ENCODE measurements around the gene SPTLC1. TPM values are rescaled to one million over a fixed set of nuclear protein-coding genes. Genes with fewer than 3 reads are reported as not detected.

The SPTLC1 gene
- total and polyA plus RNA-seq, 5 experiments from 2014 or later: 36.0 to 58.2 (median 41.4) TPM

- Mint-ChIP-seq H3K9me3 (peaks cover 5 to 43% (median 32%) of the 10 kb centered on the region in 9 donors), H3K4me3 (no peak overlapping the region), H3K36me3 (peaks cover 51 to 94% (median 64%) of the 10 kb centered on the region in 3 donors), H3K4me1 (peaks cover 5 to 14% (median 7%) of the 10 kb centered on the region in 4 donors), H3K27me3 (no peaks in the 10 kb centered on the region), H3K27ac (peak overlapping the region in 1 of 10 donors; percentile 39)
- POLR2A ChIA-PET: no interaction called here
- ATAC-seq (no peak), DNase-seq (no peak)
These were observed 55.6 kb downstream of the SPTLC1 start for GRCh38 chr9:92059661-92060060.

- Mint-ChIP-seq H3K4me3 (no peak overlapping the region), H3K27ac (peak overlapping the region in 1 of 10 donors; percentile 32), H3K27me3 (no peaks in the 10 kb centered on the region), H3K9me3 (peaks cover 5 to 39% (median 29%) of the 10 kb centered on the region in 9 donors), H3K36me3 (peaks cover 49 to 94% (median 64%) of the 10 kb centered on the region in 3 donors), H3K4me1 (peaks cover 5 to 14% (median 7%) of the 10 kb centered on the region in 4 donors)
- DNase-seq: no peak
- POLR2A ChIA-PET: no interaction called here
- ATAC-seq: no peak
These were observed 56.3 kb downstream of the SPTLC1 start for GRCh38 chr9:92058723-92059444.

DNA sequence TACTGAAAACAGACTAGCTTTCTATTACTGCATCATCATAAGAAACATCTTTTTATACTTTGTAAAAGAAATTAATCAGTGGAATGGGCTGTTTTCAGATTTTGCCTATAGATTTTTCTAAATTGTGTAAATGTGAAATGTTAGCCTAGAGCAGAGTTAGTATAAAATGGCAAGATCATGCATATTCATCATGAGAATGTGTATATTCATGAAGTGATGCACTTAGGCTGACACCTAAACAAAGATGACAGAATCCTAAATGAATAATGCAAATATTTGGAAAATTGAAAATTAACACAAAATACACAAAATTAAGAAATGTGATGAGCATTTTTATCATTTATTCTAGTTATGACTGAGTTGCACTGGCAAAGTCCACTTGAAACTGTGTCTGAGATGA is 57.2 kb downstream of the SPTLC1 start:
- Mint-ChIP-seq H3K27me3 (no peaks in the 10 kb centered on the region), H3K9me3 (peaks cover 5 to 32% (median 25%) of the 10 kb centered on the region in 9 donors), H3K27ac (peak overlapping the region in 1 of 10 donors; percentile 15), H3K36me3 (peaks cover 41 to 95% (median 65%) of the 10 kb centered on the region in 3 donors), H3K4me3 (no peak overlapping the region), H3K4me1 (peaks cover 5 to 14% (median 7%) of the 10 kb centered on the region in 4 donors)
- no peak for ATAC-seq
- no peak for DNase-seq
- POLR2A ChIA-PET: no interaction called here

DNA sequence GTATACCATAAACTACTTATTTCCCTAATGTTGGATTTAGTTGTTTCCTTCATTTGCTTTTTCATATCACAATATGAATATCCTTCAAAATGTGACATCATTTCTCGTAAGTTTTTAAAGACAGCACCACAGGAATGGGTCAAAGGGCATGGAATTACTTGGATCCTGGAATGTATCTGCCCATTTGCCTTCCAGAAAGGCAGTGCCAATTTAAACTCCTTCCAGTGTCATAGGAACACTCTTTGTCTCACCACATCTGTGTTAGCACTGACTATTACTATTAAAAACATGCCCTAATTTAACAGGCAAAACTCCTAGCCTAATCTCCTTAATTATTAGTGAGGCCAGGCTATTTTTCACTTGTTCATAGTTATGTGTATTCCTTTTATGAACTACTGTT is 58.0 kb downstream of the SPTLC1 start:
- Mint-ChIP-seq H3K36me3 (peaks cover 33 to 94% (median 63%) of the 10 kb centered on the region in 3 donors), H3K4me1 (peaks cover 5 to 12% (median 8%) of the 10 kb centered on the region in 4 donors)
- POLR2A ChIA-PET: no interaction called here

GRCh38 chr9:92055624-92056023 is 59.6 kb downstream of the SPTLC1 start:
- no peak overlapping the region for H3K4me3 Mint-ChIP-seq
- no peak overlapping the region for H3K27ac Mint-ChIP-seq
- H3K36me3 Mint-ChIP-seq: peaks cover 22 to 93% (median 53%) of the 10 kb centered on the region in 3 donors
- POLR2A ChIA-PET: no interaction called here
- H3K27me3 Mint-ChIP-seq: no peaks in the 10 kb centered on the region
- DNase-seq (no peak), ATAC-seq (no peak)
- peaks cover 0 to 8% (median 4%) of the 10 kb centered on the region in 9 donors for H3K9me3 Mint-ChIP-seq
- H3K4me1 Mint-ChIP-seq: peaks cover 5 to 12% (median 8%) of the 10 kb centered on the region in 4 donors

More for the DNA sequence above, 58.0 kb downstream of the SPTLC1 start:
- Mint-ChIP-seq H3K27me3 (no peaks in the 10 kb centered on the region), H3K9me3 (peaks cover 2 to 24% (median 17%) of the 10 kb centered on the region in 9 donors), H3K27ac (peak overlapping the region in 1 of 10 donors; percentile 31), H3K4me3 (no peak overlapping the region)
- DNase-seq: no peak
- ATAC-seq: no peak

DNA sequence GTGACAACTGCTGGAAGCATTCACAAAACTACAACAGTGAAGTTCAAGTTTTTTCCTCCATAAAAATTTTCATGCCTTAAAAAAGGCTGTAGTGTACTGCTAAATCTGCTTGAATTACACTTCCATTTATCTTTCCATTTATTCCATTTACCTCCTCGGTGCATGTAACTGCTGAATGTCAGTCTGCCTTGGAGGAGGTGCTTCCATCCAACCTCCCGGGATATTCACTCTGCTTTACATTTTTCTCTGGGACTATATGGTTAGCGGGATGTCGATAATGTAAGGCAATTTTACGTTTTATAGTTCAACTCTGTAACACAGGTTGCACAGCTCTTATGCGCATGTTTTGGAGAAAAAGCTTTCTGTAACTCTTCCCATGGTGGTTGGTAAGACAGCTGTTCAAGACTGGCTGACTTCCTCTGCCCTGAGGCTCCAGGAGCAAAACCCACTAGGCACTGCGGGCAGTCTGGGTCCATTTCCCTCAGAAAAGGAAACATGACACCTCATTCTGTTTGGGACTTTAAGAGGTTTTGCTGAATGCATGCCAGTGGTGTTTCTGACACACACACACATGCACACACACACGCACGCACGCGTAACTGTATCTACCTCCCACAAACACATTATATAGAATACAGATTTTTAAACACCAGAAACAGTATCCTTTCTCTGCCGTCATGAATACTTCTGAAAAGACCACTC is 66.1 kb downstream of the SPTLC1 start:
- Mint-ChIP-seq H3K36me3 (peaks cover 40 to 91% (median 75%) of the 10 kb centered on the region in 3 donors), H3K4me3 (no peak overlapping the region), H3K27me3 (no peaks in the 10 kb centered on the region), H3K9me3 (peaks cover 0 to 10% (median 2%) of the 10 kb centered on the region in 9 donors), H3K27ac (no peak overlapping the region), H3K4me1 (peaks cover 0 to 6% (median under 1%) of the 10 kb centered on the region in 4 donors)
- DNase-seq (no peak), ATAC-seq (no peak)
- POLR2A ChIA-PET: no interaction called here

DNA sequence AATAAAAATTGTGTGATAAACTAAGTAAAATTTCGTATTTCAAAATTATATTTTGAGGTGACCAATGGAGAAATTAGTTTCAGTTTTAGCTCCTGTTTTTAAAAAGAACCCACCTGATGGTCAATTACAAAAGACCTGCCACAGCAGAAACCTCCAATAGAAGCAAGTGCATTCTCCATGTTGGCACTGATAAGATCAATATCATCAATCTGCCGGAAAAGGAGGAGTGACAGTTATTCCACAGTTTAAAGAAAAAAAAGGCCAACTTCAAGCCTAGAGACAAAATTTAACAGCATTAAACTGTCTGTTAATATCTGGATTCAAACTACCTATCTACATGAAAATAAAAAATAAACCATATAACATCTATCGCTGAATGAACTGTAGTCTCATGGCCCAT is 67.7 kb downstream of the SPTLC1 start:
- Mint-ChIP-seq H3K27ac (no peak overlapping the region), H3K4me3 (no peak overlapping the region), H3K4me1 (peaks cover 0 to 6% (median under 1%) of the 10 kb centered on the region in 4 donors), H3K27me3 (no peaks in the 10 kb centered on the region), H3K36me3 (peaks cover 56 to 91% (median 75%) of the 10 kb centered on the region in 3 donors), H3K9me3 (peaks cover 7 to 26% (median 18%) of the 10 kb centered on the region in 9 donors)
- POLR2A ChIA-PET: no interaction called here
- ATAC-seq (no peak), DNase-seq (no peak)

DNA sequence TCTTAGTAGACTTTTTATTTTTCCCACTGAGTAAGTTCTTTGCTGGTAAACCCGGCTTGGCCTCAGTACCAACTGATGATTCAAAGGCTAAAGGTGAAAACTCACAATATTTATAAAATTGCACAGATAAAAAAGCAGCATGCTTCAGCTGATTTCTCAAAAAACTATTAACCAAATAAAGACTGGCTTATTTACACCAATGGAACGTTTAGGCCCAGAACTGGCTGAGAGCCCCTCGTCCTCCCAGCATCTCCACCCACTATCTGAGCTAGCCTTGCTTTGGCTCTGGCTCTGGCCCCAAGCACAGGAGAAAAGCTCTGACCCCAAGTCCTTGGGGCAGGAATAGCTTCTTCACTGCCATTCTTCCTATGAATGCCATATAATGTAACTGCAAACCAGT is 68.5 kb downstream of the SPTLC1 start:
- POLR2A ChIA-PET: no interaction called here
- ATAC-seq: no peak
- no peak overlapping the region for H3K4me3 Mint-ChIP-seq

GRCh38 chr9:92044936-92045335 is 70.3 kb downstream of the SPTLC1 start:
- Mint-ChIP-seq H3K9me3 (peaks cover 9 to 36% (median 27%) of the 10 kb centered on the region in 9 donors), H3K27me3 (no peaks in the 10 kb centered on the region), H3K4me3 (no peak overlapping the region), H3K36me3 (peaks cover 61 to 89% (median 77%) of the 10 kb centered on the region in 3 donors), H3K4me1 (peaks cover 0 to 6% (median 0%) of the 10 kb centered on the region in 4 donors), H3K27ac (no peak overlapping the region)
- DNase-seq (no peak), ATAC-seq (no peak)
- POLR2A ChIA-PET: no interaction called here

More for the DNA sequence above, 68.5 kb downstream of the SPTLC1 start:
- peaks cover 9 to 34% (median 26%) of the 10 kb centered on the region in 9 donors for H3K9me3 Mint-ChIP-seq
- H3K4me1 Mint-ChIP-seq: peaks cover 0 to 6% (median 0%) of the 10 kb centered on the region in 4 donors
- H3K36me3 Mint-ChIP-seq: peaks cover 61 to 92% (median 81%) of the 10 kb centered on the region in 3 donors
- DNase-seq: no peak
- peak overlapping the region in 1 of 10 donors; percentile 0 for H3K27ac Mint-ChIP-seq
- H3K27me3 Mint-ChIP-seq: no peaks in the 10 kb centered on the region

- H3K9me3 Mint-ChIP-seq: peaks cover 9 to 36% (median 27%) of the 10 kb centered on the region in 9 donors
- no peaks in the 10 kb centered on the region for H3K27me3 Mint-ChIP-seq
- POLR2A ChIA-PET: no interaction called here
- H3K4me1 Mint-ChIP-seq: peaks cover 0 to 3% (median 0%) of the 10 kb centered on the region in 4 donors
- H3K36me3 Mint-ChIP-seq: peaks cover 54 to 85% (median 73%) of the 10 kb centered on the region in 3 donors
- no peak overlapping the region for H3K4me3 Mint-ChIP-seq
- H3K27ac Mint-ChIP-seq: no peak overlapping the region
- DNase-seq (no peak), ATAC-seq (no peak)
These were observed 72.2 kb downstream of the SPTLC1 start for GRCh38 chr9:92043002-92043401.

- peaks cover 54 to 87% (median 73%) of the 10 kb centered on the region in 3 donors for H3K36me3 Mint-ChIP-seq
- no peak overlapping the region for H3K4me3 Mint-ChIP-seq
- peaks cover 9 to 36% (median 27%) of the 10 kb centered on the region in 9 donors for H3K9me3 Mint-ChIP-seq
- H3K27me3 Mint-ChIP-seq: no peaks in the 10 kb centered on the region
- DNase-seq (no peak), ATAC-seq (no peak)
- H3K27ac Mint-ChIP-seq: no peak overlapping the region
- H3K4me1 Mint-ChIP-seq: peaks cover 0 to 3% (median 0%) of the 10 kb centered on the region in 4 donors
- POLR2A ChIA-PET: no interaction called here
These were observed 73.0 kb downstream of the SPTLC1 start for GRCh38 chr9:92042260-92042659.

- Mint-ChIP-seq H3K4me1 (peaks cover 0 to 3% (median 0%) of the 10 kb centered on the region in 4 donors), H3K36me3 (peaks cover 16 to 87% (median 47%) of the 10 kb centered on the region in 3 donors), H3K9me3 (peaks cover 0 to 2% (median 1%) of the 10 kb centered on the region in 9 donors), H3K27me3 (no peaks in the 10 kb centered on the region), H3K4me3 (no peak overlapping the region), H3K27ac (no peak overlapping the region)
- POLR2A ChIA-PET: no interaction called here
- DNase-seq: no peak
- ATAC-seq: no peak
These were observed 78.5 kb downstream of the SPTLC1 start for GRCh38 chr9:92036756-92037155.

- peaks cover 15 to 86% (median 46%) of the 10 kb centered on the region in 3 donors for H3K36me3 Mint-ChIP-seq
- peak overlapping the region in 1 of 10 donors; percentile 40 for H3K27ac Mint-ChIP-seq
- H3K4me1 Mint-ChIP-seq: peaks cover 0 to 3% (median 0%) of the 10 kb centered on the region in 4 donors
- H3K27me3 Mint-ChIP-seq: no peaks in the 10 kb centered on the region
- DNase-seq (no peak), ATAC-seq (no peak)
- POLR2A ChIA-PET: no interaction called here
- no peak overlapping the region for H3K4me3 Mint-ChIP-seq
- H3K9me3 Mint-ChIP-seq: no peaks in the 10 kb centered on the region
These were observed 78.8 kb downstream of the SPTLC1 start for GRCh38 chr9:92036411-92036746.

Measured in naive thymus-derived CD8-positive, alpha-beta T cell (primary cell).